HEK293 (cell line): ENCODE results near the gene CDC42EP2.

Source experiments
- CTCF ChIA-PET: fragments of 350-600 bp; formaldehyde crosslinking; extraction: SDS; loops from one replicate; lab custom pipeline; 2021; ENCODE audit warnings: antibody characterized with exemption; lab: Yijun Ruan, JAX
- POLR2A ChIA-PET: fragments of 300-600 bp; formaldehyde crosslinking; extraction: SDS; loops from one replicate; lab custom pipeline; 2020; ENCODE audit warnings: antibody characterized with exemption, inconsistent platforms; lab: Yijun Ruan, JAX
- H3K27ac ChIP-seq: fragments of 200-500 bp; sonication (Bioruptor generic); 2 replicates; pipeline ENCODE4 v1.5.1; 2014; ENCODE audit warnings: low read depth, low read length, control low read depth, inconsistent platforms; ENCODE audit errors: extremely low read depth
- H3K36me3 ChIP-seq, 2 experiments: fragments of 200-500 bp in 1 of 2; sonication (Bioruptor generic) in 1 of 2; 1 replicate in 1 of 2; 2 replicates in 1 of 2; pipeline ENCODE4 v1.5.1; 2014 to 2017; ENCODE audit warnings: inconsistent platforms in 2 of 2, low read length in 2 of 2; ENCODE audit not compliant: control insufficient read depth in 2 of 2, insufficient read depth in 1 of 2
- H3K4me1 ChIP-seq: fragments of 200-500 bp; sonication (Bioruptor generic); 2 replicates; pipeline ENCODE4 v1.5.1; 2014; ENCODE audit warnings: mild to moderate bottlenecking, low read length, inconsistent platforms; ENCODE audit not compliant: control insufficient read depth, insufficient read depth
- H3K4me3 ChIP-seq: 2 replicates; pipeline ENCODE4 v1.5.1; 2011; ENCODE audit warnings: low read depth, mild to moderate bottlenecking, control low read depth, low read length, moderate library complexity
- H3K9me3 ChIP-seq: fragments of 200-500 bp; sonication (Bioruptor generic); 2 replicates; pipeline ENCODE4 v1.5.1; 2014; ENCODE audit warnings: low read depth, low read length, inconsistent platforms; ENCODE audit not compliant: control insufficient read depth, insufficient read depth
- HOXA7 ChIP-seq: sonication (generic); formaldehyde crosslinking; IDR thresholded peaks from 2 replicates; pipeline ENCODE4 v1.8.1; 2022; ENCODE audit warnings: missing genetic modification reagents, borderline replicate concordance
- INSM2 ChIP-seq: fragments of 450-650 bp; formaldehyde crosslinking; IDR thresholded peaks from 2 replicates; pipeline ENCODE4 v1.5.1; 2016; ENCODE audit warnings: missing biosample characterization, missing genetic modification characterization
- RBAK ChIP-seq: fragments of 450-650 bp; formaldehyde crosslinking; IDR thresholded peaks from 2 replicates; pipeline ENCODE4 v1.5.1; 2016; ENCODE audit warnings: missing biosample characterization, missing genetic modification characterization
- SCRT1 ChIP-seq: fragments of 450-650 bp; formaldehyde crosslinking; IDR thresholded peaks from 2 replicates; pipeline ENCODE4 v1.5.1; 2016; ENCODE audit warnings: missing biosample characterization, missing genetic modification characterization, borderline replicate concordance
- SCRT2 ChIP-seq: fragments of 450-650 bp; formaldehyde crosslinking; IDR thresholded peaks from 2 replicates; pipeline ENCODE4 v1.5.1; 2016; ENCODE audit warnings: missing biosample characterization, missing genetic modification characterization
- YY2 ChIP-seq: fragments of 450-650 bp; formaldehyde crosslinking; IDR thresholded peaks from 2 replicates; pipeline ENCODE4 v1.5.1; 2016; ENCODE audit warnings: missing biosample characterization, missing genetic modification characterization
- ZBTB17 ChIP-seq: fragments of 450-650 bp; formaldehyde crosslinking; IDR thresholded peaks from 2 replicates; pipeline ENCODE4 v1.5.1; 2016; ENCODE audit warnings: missing biosample characterization, missing genetic modification characterization
- ZBTB20 ChIP-seq: fragments of 450-650 bp; formaldehyde crosslinking; IDR thresholded peaks from 2 replicates; pipeline ENCODE4 v1.5.1; 2016; ENCODE audit warnings: missing biosample characterization, missing genetic modification characterization
- ZBTB44 ChIP-seq: fragments of 450-650 bp; IDR thresholded peaks from 2 replicates; pipeline ENCODE4 v1.5.1; 2018; ENCODE audit warnings: missing biosample characterization, mild to moderate bottlenecking, missing genetic modification characterization
- ZEB2 ChIP-seq: fragments of 450-650 bp; formaldehyde crosslinking; IDR thresholded peaks from 2 replicates; pipeline ENCODE4 v1.5.1; 2016; ENCODE audit warnings: missing biosample characterization, missing genetic modification characterization
- ZFP69B ChIP-seq: fragments of 450-650 bp; formaldehyde crosslinking; IDR thresholded peaks from 2 replicates; pipeline ENCODE4 v1.5.1; 2016; ENCODE audit warnings: missing biosample characterization, missing genetic modification characterization
- ZNF2 ChIP-seq: fragments of 450-650 bp; formaldehyde crosslinking; IDR thresholded peaks from 2 replicates; pipeline ENCODE4 v1.5.1; 2016; ENCODE audit warnings: missing biosample characterization, missing genetic modification characterization
- ZNF214 ChIP-seq: fragments of 450-650 bp; formaldehyde crosslinking; IDR thresholded peaks from 2 replicates; pipeline ENCODE4 v1.5.1; 2017; ENCODE audit warnings: missing biosample characterization, mild to moderate bottlenecking, missing genetic modification characterization, borderline replicate concordance
- ZNF335 ChIP-seq: fragments of 450-650 bp; formaldehyde crosslinking; conservative IDR thresholded peaks from 2 replicates; pipeline ENCODE4 v1.5.1; 2016; ENCODE audit warnings: missing biosample characterization, missing genetic modification characterization
- ZNF354C ChIP-seq: fragments of 450-650 bp; formaldehyde crosslinking; IDR thresholded peaks from 2 replicates; pipeline ENCODE4 v1.5.1; 2016; ENCODE audit warnings: missing biosample characterization, missing genetic modification characterization, low read depth, borderline replicate concordance
- ZNF366 ChIP-seq: fragments of 450-650 bp; formaldehyde crosslinking; conservative IDR thresholded peaks from 2 replicates; pipeline ENCODE4 v1.5.1; 2016; ENCODE audit warnings: missing biosample characterization, missing genetic modification characterization
- ZNF394 ChIP-seq: fragments of 450-650 bp; formaldehyde crosslinking; IDR thresholded peaks from 2 replicates; pipeline ENCODE4 v1.5.1; 2016; ENCODE audit warnings: missing biosample characterization, missing genetic modification characterization, mild to moderate bottlenecking, moderate library complexity, borderline replicate concordance
- ZNF488 ChIP-seq: fragments of 450-650 bp; formaldehyde crosslinking; IDR thresholded peaks from 2 replicates; pipeline ENCODE4 v1.5.1; 2016; ENCODE audit warnings: missing biosample characterization, missing genetic modification characterization
- ZNF513 ChIP-seq: fragments of 450-650 bp; IDR thresholded peaks from 2 replicates; pipeline ENCODE4 v1.5.1; 2018; ENCODE audit warnings: missing biosample characterization, missing genetic modification characterization
- ZNF518A ChIP-seq: fragments of 450-650 bp; formaldehyde crosslinking; conservative IDR thresholded peaks from 2 replicates; pipeline ENCODE4 v1.5.1; 2016; ENCODE audit warnings: low read depth, missing biosample characterization, missing genetic modification characterization
- ZNF529 ChIP-seq: fragments of 450-650 bp; formaldehyde crosslinking; IDR thresholded peaks from 2 replicates; pipeline ENCODE4 v1.5.1; 2017; ENCODE audit warnings: missing genetic modification characterization, missing biosample characterization; ENCODE audit not compliant: insufficient replicate concordance
- ZNF549 ChIP-seq: fragments of 450-650 bp; IDR thresholded peaks from 2 replicates; pipeline ENCODE4 v1.5.1; 2018; ENCODE audit warnings: missing biosample characterization, missing genetic modification characterization, mild to moderate bottlenecking, inconsistent platforms, moderate library complexity
- ZNF571 ChIP-seq: fragments of 450-650 bp; formaldehyde crosslinking; IDR thresholded peaks from 2 replicates; pipeline ENCODE4 v1.5.0; 2017; ENCODE audit warnings: missing biosample characterization, missing genetic modification characterization
- ZNF629 ChIP-seq: fragments of 450-650 bp; formaldehyde crosslinking; IDR thresholded peaks from 2 replicates; pipeline ENCODE4 v1.5.1; 2017; ENCODE audit warnings: missing biosample characterization, missing genetic modification characterization
- ZNF660 ChIP-seq: fragments of 450-650 bp; IDR thresholded peaks from 2 replicates; pipeline ENCODE4 v1.5.1; 2018; ENCODE audit warnings: missing biosample characterization, mild to moderate bottlenecking, missing genetic modification characterization
- ZNF692 ChIP-seq: fragments of 450-650 bp; formaldehyde crosslinking; IDR thresholded peaks from 2 replicates; pipeline ENCODE4 v1.5.1; 2016; ENCODE audit warnings: missing biosample characterization, missing genetic modification characterization

The CDC42EP2 gene

GRCh38 chr11:65329944-65330403, 15.3 kb downstream of the CDC42EP2 start:
- no peak overlapping the region for H3K4me3 ChIP-seq
- TF ChIP-seq ZNF529 (tag by site-specific recombination) (no peak), ZEB2 (tag by site-specific recombination) (0 out of 2 replicates have a peak, but pooled peaks have one; percentile 22), ZBTB44 (tag by site-specific recombination) (no peak), ZNF214 (tag by site-specific recombination) (no peak), SCRT2 (tag by site-specific recombination) (no peak), ZNF2 (peak; percentile 33; the same call in 1 of the 2 replicates), ZNF692 (tag by site-specific recombination) (peak; percentile 83), ZNF488 (tag by site-specific recombination) (no peak), ZBTB20 (tag by site-specific recombination) (0 out of 2 replicates have a peak, but pooled peaks have one; percentile 30), ZNF518A (tag by site-specific recombination) (no peak), RBAK (tag by site-specific recombination) (no peak), SCRT1 (tag by site-specific recombination) (no peak), YY2 (tag by site-specific recombination) (no peak), ZNF335 (tag by site-specific recombination) (peak; percentile 66), ZNF629 (tag by site-specific recombination) (peak; percentile 19; the same call in 1 of the 2 replicates), ZNF366 (no peak), INSM2 (no peak), ZNF394 (tag by site-specific recombination) (0 out of 2 replicates have a peak, but pooled peaks have one; percentile 7), ZBTB17 (tag by site-specific recombination) (peak; percentile 95), ZNF513 (tag by site-specific recombination) (no peak), HOXA7 (CRISPR knock-in tag) (no peak), ZNF660 (tag by site-specific recombination) (peak; percentile 77; the same call in 1 of the 2 replicates), ZNF549 (tag by site-specific recombination) (no peak), ZNF354C (tag by site-specific recombination) (no peak), ZFP69B (tag by site-specific recombination) (peak; percentile 43; the same call in 1 of the 2 replicates), ZNF571 (no peak)

More at GRCh38 chr11:65329944-65330403, 15.3 kb downstream of the CDC42EP2 start:
- no peaks in the 10 kb centered on the region for H3K36me3 ChIP-seq
- H3K27ac ChIP-seq = no peak overlapping the region
- ChIA-PET POLR2A (interaction anchor here (0.6 to 2.2 kb wide), 4 partner anchors 15 to 168 kb away, joined by 3 to 9 read pairs (median 6); partner anchors contain the start of genes CDC42EP2 and NEAT1), CTCF (interaction anchor here (0.6 to 11.7 kb wide), 41 partner anchors 9 to 386 kb away, joined by 3 to 206 read pairs (median 5); partner anchors contain the start of genes ARL2, CDC42EP2 and POLA2)
- H3K4me1 ChIP-seq = no peaks in the 10 kb centered on the region
- H3K9me3 ChIP-seq = no peaks in the 10 kb centered on the region
